Endothelial cell of umbilical vein (primary cell): ENCODE results near the gene ABCG2. TPM values are rescaled to one million over a fixed set of nuclear protein-coding genes. Genes with fewer than 3 reads are reported as not detected.
A peak's percentile ranks its signal among the peaks of the same experiment; 100 is the strongest.

Source experiments
- BruUV-seq: library from RNA; stranded (reverse); fragments of 400-500 nt; replicated peaks from 2 replicates; lab custom pipeline; 2021; lab: Mats Ljungman, UMichigan
- CTCF ChIA-PET: fragments of 300-600, 350-600 bp; sonication (Branson Sonifier 250); formaldehyde crosslinking; loops from one replicate; lab custom pipeline; 2021; ENCODE audit warnings: antibody characterized with exemption, inconsistent platforms; lab: Charles Lee
- POLR2A ChIA-PET: fragments of 300-600, 350-600 bp; sonication (Branson Sonifier 250); formaldehyde crosslinking; loops from one replicate; lab custom pipeline; 2021; ENCODE audit warnings: antibody characterized with exemption, inconsistent platforms; lab: Charles Lee
- DNase-seq: peaks from one replicate; pipeline ENCODE4 v3.0.0-alpha.2; 2011; ENCODE audit warnings: low read depth, low spot score
- FAIRE-seq: peaks from 2 replicates; lab custom pipeline; 2011; peaks lifted over from hg19 to GRCh38; lab: Jason Lieb, UNC
- H2AFZ ChIP-seq: 2 replicates; pipeline ENCODE4 v1.6.0; 2012; ENCODE audit warnings: low read depth, low read length, control low read depth, inconsistent platforms
- H3K27ac ChIP-seq: 2 replicates; pipeline ENCODE4 v1.5.1; 2011; ENCODE audit warnings: low read depth, mild to moderate bottlenecking, control low read depth, low read length, moderate library complexity; ENCODE audit not compliant: insufficient read depth
- H3K27me3 ChIP-seq, 2 experiments: 2 replicates each; pipeline versions ENCODE4 v1.6.0 to v1.6.1; 2011; ENCODE audit warnings: low read length in 2 of 2, mixed read lengths in 1 of 2; ENCODE audit not compliant: control insufficient read depth in 2 of 2, insufficient read depth in 2 of 2
- H3K36me3 ChIP-seq, 2 experiments: 2 replicates in 1 of 2; 3 replicates in 1 of 2; pipeline ENCODE4 v1.5.1; 2011; ENCODE audit warnings: low read length in 2 of 2, mild to moderate bottlenecking in 1 of 2, moderate library complexity in 1 of 2; ENCODE audit not compliant: control insufficient read depth in 2 of 2, insufficient read depth in 2 of 2; ENCODE audit errors: extremely low read depth in 1 of 2
- H3K4me1 ChIP-seq: 3 replicates; pipeline ENCODE4 v1.5.1; 2011; ENCODE audit warnings: mild to moderate bottlenecking, low read length; ENCODE audit not compliant: control insufficient read depth, insufficient read depth; ENCODE audit errors: extremely low read depth
- H3K4me2 ChIP-seq: 2 replicates; pipeline ENCODE4 v1.6.1; 2011; ENCODE audit warnings: low read length, control low read depth, mixed read lengths; ENCODE audit not compliant: insufficient read depth
- H3K4me3 ChIP-seq, 3 experiments: fragments of 200-600 bp in 1 of 3; sonication (generic), shearing (Covaris generic) in 1 of 3; replicated peaks in 1 of 3; 2 replicates each; pipeline ENCODE4 v1.5.1; 2011 to 2016; ENCODE audit warnings: control low read depth in 3 of 3, low read length in 3 of 3, mild to moderate bottlenecking in 2 of 3, inconsistent platforms in 1 of 3, low read depth in 1 of 3, moderate library complexity in 1 of 3; ENCODE audit not compliant: insufficient read depth in 1 of 3
- H3K79me2 ChIP-seq: 2 replicates; pipeline ENCODE4 v1.6.0; 2012; ENCODE audit warnings: low read length, inconsistent platforms; ENCODE audit not compliant: control insufficient read depth, insufficient read depth
- H3K9ac ChIP-seq: replicated peaks from 2 replicates; pipeline ENCODE3; 2011; ENCODE audit warnings: low read length, control low read depth; ENCODE audit not compliant: insufficient read depth; ENCODE audit errors: extremely low read depth
- H3K9me1 ChIP-seq: replicated peaks from 3 replicates; pipeline ENCODE4 v1.6.0; 2011; ENCODE audit warnings: mild to moderate bottlenecking, low read length; ENCODE audit not compliant: control insufficient read depth, insufficient read depth; ENCODE audit errors: extremely low read depth
- H3K9me3 ChIP-seq: replicated peaks from 2 replicates; pipeline ENCODE4 v1.5.1; 2012; ENCODE audit warnings: low read length, inconsistent platforms; ENCODE audit not compliant: control insufficient read depth, insufficient read depth
- H4K20me1 ChIP-seq: replicated peaks from 2 replicates; pipeline ENCODE3; 2011; ENCODE audit warnings: mild to moderate bottlenecking, low read length; ENCODE audit not compliant: control insufficient read depth, insufficient read depth; ENCODE audit errors: extremely low read depth
- CTCF ChIP-seq, 2 donors: IDR thresholded peaks; 1 replicate in 1 of 2; 2 replicates in 1 of 2; pipeline ENCODE4 v1.5.1; 2011; ENCODE audit warnings: low read length in 2 of 2, mild to moderate bottlenecking in 2 of 2, moderate library complexity in 2 of 2, control low read depth in 1 of 2, inconsistent platforms in 1 of 2, low read depth in 1 of 2; ENCODE audit not compliant: insufficient read depth in 1 of 2; ENCODE audit errors: extremely low read depth in 1 of 2
- FOS ChIP-seq: IDR thresholded peaks from 2 replicates; pipeline ENCODE4 v1.6.1; 2011; ENCODE audit warnings: mild to moderate bottlenecking, low read length, moderate library complexity, borderline replicate concordance; ENCODE audit not compliant: insufficient read depth
- GATA2 ChIP-seq: IDR thresholded peaks from 2 replicates; pipeline ENCODE4 v1.7.0; 2011; ENCODE audit warnings: low read depth, mild to moderate bottlenecking, moderate library complexity, mixed read lengths, low read length; ENCODE audit not compliant: insufficient read length, insufficient read depth
- JUN ChIP-seq: IDR thresholded peaks from 2 replicates; pipeline ENCODE4 v1.6.1; 2011; ENCODE audit warnings: borderline replicate concordance, low read depth; ENCODE audit not compliant: insufficient read length, insufficient read depth
- MYC ChIP-seq: IDR thresholded peaks from one replicate; pipeline ENCODE4 v1.6.1; 2011; ENCODE audit warnings: mild to moderate bottlenecking, low read depth, low read length
- POLR2A ChIP-seq: IDR thresholded peaks from 2 replicates; pipeline ENCODE4 v1.6.1; 2012; ENCODE audit warnings: low read depth, mild to moderate bottlenecking, control low read depth, low read length
- POLR2AphosphoS5 ChIP-seq: IDR thresholded peaks from 2 replicates; pipeline ENCODE4 v1.6.1; 2012; ENCODE audit warnings: low read depth, mild to moderate bottlenecking, control low read depth, low read length, moderate library complexity; ENCODE audit not compliant: insufficient read depth
- dilution Hi-C: fragments of 300-500 bp; cut with MboI; formaldehyde crosslinking; loops from one replicate; pipeline ENCODE4 v1.15.0; 2019; ENCODE audit warnings: low sequenced_read_pairs; ENCODE audit not compliant: extremely low pct_ligation_motif_present
- intact Hi-C: fragments of 100-400 bp; cut with micrococcal nuclease; formaldehyde crosslinking; loops from one replicate; pipeline ENCODE4 v1.10.0; 2022
- polyA plus RNA-seq, 4 experiments: library from polyadenylated mRNA; depleted of rRNA in 3 of 4; stranded (reverse) in 3 of 4; unstranded in 1 of 4; fragments of >200 nt; gene quantifications; 2 replicates each; pipeline versions ENCODE4 v1.2.1 to v1.2.3, GENCODE V29; 2011 to 2012; ENCODE audit warnings: missing spikeins in 1 of 4
- total RNA-seq: library from RNA; stranded (reverse); gene quantifications from 2 replicates; pipeline ENCODE4 v1.2.3, GENCODE V29; 2021
- TF ChIP-seq, protein P1 (sequence below): IDR thresholded peaks from 2 replicates; pipeline ENCODE4 v1.6.1; 2011; ENCODE audit not compliant: insufficient read depth, insufficient read length

ABCG2 gene
- total and polyA plus RNA-seq, 2 donors (not counting 3 experiments of a cell fraction or from before 2014, with no cell fraction given) = 3.4 to 5.0 TPM

DNA sequence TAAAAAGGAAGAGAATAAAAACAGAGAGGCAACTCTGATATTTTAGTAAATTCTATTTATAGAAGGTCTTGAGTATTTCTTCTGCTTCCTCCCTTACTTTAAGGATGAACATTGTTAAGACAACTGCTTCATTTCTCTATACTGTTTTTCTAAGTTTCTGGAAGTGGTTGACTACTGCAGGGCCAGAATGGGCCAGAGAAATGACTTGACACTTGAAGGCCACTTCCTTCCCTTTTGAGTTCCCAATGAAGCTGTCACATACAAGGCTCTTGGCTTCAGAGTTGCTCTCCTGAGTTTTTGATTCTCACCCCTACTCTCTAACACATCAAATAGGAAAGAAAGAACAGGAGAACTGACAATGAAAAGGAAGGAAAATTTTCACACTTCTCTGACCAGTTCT lies 113.4 kb downstream of the ABCG2 start:
- no peak overlapping the region for H3K9ac ChIP-seq
- no peak for DNase-seq
- H2AFZ ChIP-seq = no peak overlapping the region
- no TSS peak for BruUV-seq
- peaks cover 19 to 20% of the 10 kb centered on the region in 2 experiments for H3K36me3 ChIP-seq
- H3K9me1 ChIP-seq = peaks cover 5% of the 10 kb centered on the region
- intact Hi-C loops = no loop called here
- no peak overlapping the region for H3K27ac ChIP-seq
- no peak overlapping the region for H3K4me2 ChIP-seq
- H4K20me1 ChIP-seq = no peaks in the 10 kb centered on the region
- H3K4me3 ChIP-seq = no peak overlapping the region
- TF ChIP-seq GATA2 = no peak
- no peaks in the 10 kb centered on the region for H3K9me3 ChIP-seq
- ChIA-PET CTCF (interaction anchor here (2.0 kb wide), 1 partner anchor 12 kb away, joined by 8 read pairs; no protein-coding TSS in a partner anchor), POLR2A (no interaction called here)
- FAIRE-seq = no peak
- H3K27me3 ChIP-seq = no peaks in the 10 kb centered on the region
- dilution Hi-C loops = no loop called here
- H3K4me1 ChIP-seq = peaks cover 11% of the 10 kb centered on the region
- H3K79me2 ChIP-seq = no peaks in the 10 kb centered on the region

DNA sequence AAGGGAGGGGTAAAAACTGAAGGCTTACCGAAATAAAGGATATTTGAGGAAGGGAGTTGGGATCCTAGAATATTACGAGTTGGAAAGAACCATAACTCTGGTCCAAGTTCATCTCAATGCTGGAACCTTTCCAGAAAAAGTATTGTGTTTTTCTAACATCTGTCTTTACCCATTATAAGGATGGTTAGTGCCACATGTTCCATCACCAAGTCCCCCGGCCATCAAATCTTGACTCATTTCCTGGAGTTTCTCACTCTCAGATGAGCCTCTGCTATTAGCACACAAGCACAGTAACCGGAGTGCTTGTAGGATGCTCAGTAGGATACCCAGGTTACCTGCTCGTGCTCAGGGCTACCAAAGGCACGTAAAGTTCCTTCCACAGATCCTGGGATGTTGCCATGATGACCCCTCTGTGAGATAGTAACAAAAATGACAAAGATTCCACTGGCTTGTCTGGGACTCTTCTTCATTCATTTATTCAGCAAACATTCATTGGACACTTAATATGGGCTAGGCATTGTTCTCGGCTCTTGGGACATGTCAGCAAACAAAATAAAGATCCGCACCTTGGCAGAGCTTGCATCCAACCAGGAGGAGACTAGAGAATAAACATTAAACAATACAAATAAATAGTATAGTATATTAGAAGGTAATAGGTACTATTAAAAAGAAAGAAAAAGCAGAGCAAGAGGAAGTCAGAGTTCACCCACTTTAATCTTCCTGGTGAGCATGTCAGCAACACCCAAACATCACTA lies 114.7 kb downstream of the ABCG2 start:
- peak; percentile 64 for FAIRE-seq
- H3K36me3 ChIP-seq = peaks cover 21 to 26% of the 10 kb centered on the region in 2 experiments
- dilution Hi-C loops = no loop called here

More for the DNA sequence above, 114.7 kb downstream of the ABCG2 start:
- no peaks in the 10 kb centered on the region for H3K27me3 ChIP-seq
- no peak overlapping the region for H2AFZ ChIP-seq
- ChIA-PET POLR2A (no interaction called here), CTCF (interaction anchor here (1.0 to 1.2 kb wide), 3 partner anchors 11 to 191 kb away, joined by 3 to 8 read pairs (median 3); no protein-coding TSS in a partner anchor)
- H3K4me2 ChIP-seq = no peak overlapping the region
- intact Hi-C loops = no loop called here
- H4K20me1 ChIP-seq = no peaks in the 10 kb centered on the region
- H3K4me1 ChIP-seq = peaks cover 11% of the 10 kb centered on the region
- no peaks in the 10 kb centered on the region for H3K9me1 ChIP-seq
- H3K9me3 ChIP-seq = no peaks in the 10 kb centered on the region
- BruUV-seq = no TSS peak
- H3K4me3 ChIP-seq = no peak overlapping the region
- H3K9ac ChIP-seq = no peak overlapping the region
- no peaks in the 10 kb centered on the region for H3K79me2 ChIP-seq
- peak; percentile 4 for DNase-seq
- no peak overlapping the region for H3K27ac ChIP-seq
- TF ChIP-seq FOS = no peak
- no peak for TF ChIP-seq POLR2A
- TF ChIP-seq MYC = no peak
- no peak for TF ChIP-seq GATA2
- TF ChIP-seq JUN = no peak
- TF ChIP-seq, protein P1, sequence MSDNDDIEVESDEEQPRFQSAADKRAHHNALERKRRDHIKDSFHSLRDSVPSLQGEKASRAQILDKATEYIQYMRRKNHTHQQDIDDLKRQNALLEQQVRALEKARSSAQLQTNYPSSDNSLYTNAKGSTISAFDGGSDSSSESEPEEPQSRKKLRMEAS = no peak
- TF ChIP-seq POLR2AphosphoS5 = no peak
- TF ChIP-seq CTCF (IDR thresholded peaks at IDR 0.05; ENCODE audit: extremely low read depth in 1 of 2, insufficient read depth in 1 of 2, low read depth in 1 of 2, low read length in 2 of 2) = no peak
